HG03103 (cell line): ENCODE data around the gene SHC3.

Experiments used
- ATAC-seq: cut with Tn5 transposase; IDR thresholded peaks from one replicate; pipeline ENCODE4 v1.9.1; 2021; ENCODE audit warnings: low read depth; ENCODE audit not compliant: unreplicated experiment

Gene SHC3

DNA sequence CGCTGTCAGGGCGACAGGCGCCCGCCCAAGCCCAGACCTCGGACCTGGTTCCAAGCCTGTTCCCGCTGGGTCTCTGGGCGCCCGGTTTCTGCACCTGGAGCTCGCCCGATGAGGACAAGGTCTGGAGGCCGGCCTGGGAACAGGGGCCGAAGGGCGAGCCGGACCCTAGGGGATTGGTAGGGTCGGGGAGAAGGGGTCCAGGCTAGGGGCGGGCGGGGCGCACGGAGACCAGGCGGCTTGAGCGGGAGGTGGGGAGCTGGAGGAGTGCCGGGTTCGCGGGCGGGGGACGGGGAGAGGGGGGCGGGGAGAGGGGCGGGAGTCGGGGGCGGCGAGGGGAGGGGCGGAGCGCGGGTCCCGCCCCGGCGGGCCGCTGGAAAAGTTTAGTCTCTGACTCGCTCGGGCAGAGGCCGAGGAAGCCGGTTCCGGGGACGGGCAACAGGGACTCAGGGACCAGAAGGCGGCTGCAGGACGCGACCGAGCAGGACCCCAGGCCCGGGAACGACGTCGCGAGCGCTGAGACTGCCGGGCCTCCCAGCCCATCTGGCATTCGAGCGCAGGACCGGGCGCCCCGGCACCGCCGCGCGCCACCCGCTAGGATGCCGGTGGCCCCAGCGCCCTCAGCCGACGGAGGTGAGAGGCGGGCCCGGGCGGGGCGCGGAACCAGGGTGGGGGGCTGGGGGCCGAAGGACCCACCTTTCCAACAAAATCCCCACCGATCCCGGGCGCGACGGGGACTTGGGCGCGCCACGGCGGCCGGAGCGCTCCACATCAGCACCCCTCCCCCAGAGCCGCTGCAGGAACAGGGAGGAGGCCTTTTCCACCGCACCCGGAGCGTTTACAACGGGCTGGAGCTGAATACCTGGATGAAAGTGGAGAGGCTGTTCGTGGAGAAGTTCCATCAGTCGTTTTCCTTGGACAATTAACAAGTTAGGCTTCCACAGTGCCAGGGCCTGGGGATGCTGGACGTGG lies 187.3 kb downstream of the SHC3 start, which contains the start of gene S1PR3:
Gene S1PR3, plus strand, starts transcription at position 403 of the 969 bp plus-strand sequence. CDS start 9,733 bp downstream, outside the sequence.
- no peak for ATAC-seq

DNA sequence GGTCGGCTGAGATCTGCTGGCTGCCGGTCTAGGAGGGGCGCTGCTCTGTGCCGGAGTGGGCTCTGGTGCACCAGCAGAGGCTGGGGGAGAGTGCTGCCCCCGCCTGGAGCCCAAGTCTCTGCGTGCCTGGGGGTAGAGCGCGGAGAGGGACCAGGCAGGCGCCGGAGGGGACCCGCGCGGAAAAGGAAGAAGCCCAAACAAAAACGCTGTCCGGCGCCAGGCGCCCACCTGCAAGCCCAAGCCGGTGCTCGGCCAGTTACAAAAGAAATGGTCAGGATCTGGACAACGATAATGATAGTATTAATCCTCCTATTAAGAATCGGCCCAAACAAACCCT lies 187.9 kb downstream of the SHC3 start:
- ATAC-seq = no peak

DNA sequence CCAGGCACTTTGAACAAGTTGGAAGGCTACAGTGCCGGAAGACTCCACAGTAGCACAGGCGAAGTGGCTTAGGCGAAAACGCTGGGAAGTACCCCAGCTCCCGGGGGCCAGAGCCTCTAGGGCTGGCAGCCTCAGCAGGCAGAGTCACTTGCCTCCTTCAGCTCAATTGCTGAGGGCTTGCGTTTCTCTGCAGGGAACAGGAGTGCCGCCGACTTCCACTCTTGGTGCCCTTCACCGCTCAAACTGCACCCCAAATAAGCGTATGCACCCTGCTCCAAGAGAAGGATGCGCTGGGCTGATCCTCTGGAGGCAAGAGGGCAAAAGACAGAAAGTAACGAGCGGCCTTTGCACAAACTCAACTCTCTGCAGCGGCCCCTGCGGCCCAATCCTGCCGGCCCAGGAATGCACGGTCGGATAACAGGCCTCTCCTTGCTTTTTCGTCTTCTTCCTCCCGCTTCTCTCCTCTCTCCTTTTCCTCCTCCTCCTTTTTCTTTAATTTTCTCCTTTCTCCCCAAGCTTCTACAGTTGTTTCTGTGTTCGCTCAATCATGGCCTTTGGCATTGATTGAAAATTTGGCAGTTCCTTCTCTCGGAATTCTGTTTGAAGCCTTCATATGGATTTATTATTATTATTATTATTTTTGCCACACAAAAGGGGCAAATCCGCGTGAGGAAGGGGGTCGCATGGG lies 188.4 kb downstream of the SHC3 start:
- ATAC-seq = no peak

DNA sequence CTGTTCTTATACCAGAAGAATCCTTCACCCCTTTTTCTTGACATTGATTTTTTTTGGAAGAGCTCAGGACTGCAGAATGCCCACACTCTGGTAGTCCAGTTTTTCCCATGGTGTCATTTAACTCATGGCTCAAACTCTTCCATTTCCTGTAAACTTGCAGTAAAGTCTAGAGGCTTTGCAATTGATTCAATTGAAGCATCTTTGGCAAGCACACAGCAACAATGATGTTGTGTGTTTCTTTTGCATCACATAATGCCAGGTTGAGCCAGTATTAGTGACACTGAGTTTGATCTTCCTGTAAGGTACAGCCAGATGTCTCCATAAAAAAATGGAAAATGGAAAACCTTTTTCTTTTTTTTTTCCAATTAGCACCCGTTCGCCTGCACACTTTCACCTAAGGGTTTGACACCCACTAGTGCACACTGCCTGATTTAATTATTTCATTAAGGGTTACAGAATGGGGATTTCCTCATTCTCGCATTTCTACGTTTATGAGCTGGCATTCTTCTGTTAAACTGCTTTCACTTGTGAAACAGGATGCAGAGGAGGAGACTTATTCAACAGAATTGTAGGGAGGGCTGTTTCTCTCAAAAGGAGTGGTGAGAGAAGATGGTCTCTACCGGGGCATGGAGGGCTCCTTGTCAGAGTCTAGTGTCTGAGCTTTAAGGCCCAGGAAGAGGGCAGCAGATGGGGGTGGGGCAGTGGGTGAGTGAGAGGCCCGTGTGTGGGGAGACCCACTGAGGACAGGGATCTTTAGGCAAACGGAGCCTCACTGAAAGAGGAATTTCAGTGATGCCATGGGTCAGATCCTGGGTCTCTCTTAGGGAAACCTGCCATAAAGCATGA lies 189.6 kb downstream of the SHC3 start:
- ATAC-seq = no peak

DNA sequence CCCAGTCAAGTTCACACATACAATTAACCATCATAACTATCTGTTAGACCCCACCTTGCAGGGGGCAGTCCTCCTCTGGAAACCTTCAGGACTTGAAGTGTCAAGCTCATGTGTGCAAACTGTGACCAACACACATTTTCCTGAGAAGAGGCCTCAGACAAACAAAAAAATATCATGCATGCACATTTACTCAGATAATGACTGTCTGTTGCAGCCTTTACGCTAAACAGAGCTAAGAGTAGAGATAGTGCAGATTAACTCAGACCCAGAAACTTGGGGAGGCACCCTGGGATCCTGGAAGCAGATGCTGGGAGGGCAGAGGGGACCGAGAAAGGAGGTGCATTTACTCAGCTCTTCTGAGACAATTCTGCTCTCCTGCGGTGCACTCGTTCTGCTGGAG lies 191.0 kb downstream of the SHC3 start:
- no peak for ATAC-seq

DNA sequence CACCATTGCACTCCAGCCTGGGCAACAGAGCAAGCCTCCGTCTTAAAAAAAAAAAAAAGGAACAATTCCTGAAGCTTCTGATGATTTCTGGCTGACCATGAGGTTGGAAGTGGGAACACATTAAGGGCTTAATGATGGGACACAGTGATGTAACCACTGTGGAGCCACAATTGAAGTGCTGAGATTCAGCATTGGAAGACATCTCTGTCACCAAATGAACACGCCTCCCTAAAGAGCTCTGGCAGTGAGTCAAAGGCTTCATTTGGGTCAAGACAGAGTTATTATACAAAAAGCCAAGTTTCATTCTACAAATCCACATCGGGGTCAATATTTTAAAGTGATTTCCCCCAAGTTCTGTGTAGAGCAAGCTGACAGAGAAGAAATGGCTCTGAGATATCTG lies 191.8 kb downstream of the SHC3 start:
- no peak for ATAC-seq

DNA sequence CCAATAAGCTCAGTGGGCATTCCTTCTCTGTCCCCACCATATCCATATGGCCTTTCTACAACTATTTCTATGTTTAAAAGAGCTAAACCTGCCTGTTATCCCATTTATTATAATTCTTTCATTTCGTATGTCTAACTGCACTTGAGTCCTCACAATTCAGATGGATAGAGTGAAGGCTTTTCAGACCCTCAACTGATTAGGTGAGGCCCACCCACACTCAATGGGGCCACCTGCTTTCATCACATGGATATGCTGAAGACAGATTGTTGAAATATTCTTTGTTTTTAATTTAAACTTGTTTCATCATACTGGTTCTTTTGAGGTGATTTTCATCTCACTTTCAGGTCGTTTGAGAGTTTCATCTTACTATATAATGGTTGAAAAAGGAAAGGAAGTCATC lies 193.0 kb downstream of the SHC3 start:
- no peak for ATAC-seq

DNA sequence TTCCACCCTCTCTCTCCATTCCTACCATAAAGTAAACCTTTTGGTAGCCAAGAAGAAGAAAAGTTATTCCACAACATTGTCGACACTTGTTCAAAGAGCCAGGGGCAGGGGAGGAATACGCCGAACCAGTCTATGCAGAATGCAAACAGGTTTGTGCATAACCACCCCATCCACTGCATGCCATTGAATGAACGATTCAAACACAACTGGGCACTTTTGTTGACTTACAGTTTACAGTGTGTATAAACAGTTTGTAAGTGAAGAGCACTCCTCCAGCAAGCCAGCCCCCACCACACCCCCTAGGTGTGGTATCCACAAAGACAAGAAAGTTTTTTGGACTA lies 194.1 kb downstream of the SHC3 start:
- ATAC-seq = no peak

DNA sequence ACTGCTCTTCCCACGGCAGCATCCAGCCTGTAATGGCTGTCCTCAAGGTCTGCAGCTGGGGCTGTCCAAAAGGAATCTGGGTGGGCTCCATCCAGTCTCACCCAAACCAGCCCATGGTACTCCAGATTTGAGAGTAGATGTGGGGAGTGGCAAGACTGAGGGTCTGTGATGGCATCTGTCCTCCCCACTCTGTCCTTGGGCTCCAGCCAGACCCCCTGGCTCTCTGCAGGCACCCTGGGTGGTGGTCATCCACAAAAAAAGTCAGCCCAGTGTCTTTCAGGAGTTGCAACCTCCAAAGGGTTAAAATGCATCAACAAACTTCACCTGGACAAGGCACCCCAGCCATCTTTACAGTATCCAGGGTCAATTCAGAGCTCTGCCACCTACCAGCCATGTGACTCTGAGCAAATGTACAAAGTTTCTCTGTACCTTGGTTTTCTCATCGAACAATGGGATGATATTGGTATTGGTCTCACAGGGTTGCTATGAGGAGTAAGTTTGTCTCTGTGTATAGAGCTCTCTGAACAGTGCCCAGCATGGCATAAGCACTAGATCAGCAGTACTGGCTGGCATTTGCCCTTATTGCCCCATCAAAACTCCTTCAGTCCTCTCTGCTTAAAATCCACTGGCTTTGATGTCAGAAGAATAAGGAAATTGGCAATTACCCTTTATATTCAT lies 194.6 kb downstream of the SHC3 start:
- no peak for ATAC-seq

DNA sequence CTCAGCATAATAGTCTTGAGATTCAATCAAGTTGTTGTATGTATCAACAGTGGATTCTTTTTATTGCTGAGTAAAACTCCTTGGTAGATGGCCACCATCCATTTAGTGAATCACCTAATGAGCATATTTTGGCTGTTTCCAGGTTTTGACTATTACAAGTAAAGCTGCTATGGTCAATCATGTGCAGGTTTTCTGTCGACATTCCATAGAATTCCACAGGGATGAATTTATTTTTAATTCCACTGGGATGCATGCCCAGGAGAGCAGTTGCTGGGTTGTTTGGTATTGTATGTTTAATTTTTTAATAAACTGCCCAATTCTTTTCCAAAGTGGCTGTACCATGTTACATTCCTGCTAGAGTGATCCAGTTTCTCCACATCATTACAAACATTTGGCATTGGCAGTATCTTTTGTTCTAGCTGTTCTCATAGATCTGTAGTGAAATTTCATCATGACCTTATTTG lies 197.8 kb downstream of the SHC3 start:
- no peak for ATAC-seq

DNA sequence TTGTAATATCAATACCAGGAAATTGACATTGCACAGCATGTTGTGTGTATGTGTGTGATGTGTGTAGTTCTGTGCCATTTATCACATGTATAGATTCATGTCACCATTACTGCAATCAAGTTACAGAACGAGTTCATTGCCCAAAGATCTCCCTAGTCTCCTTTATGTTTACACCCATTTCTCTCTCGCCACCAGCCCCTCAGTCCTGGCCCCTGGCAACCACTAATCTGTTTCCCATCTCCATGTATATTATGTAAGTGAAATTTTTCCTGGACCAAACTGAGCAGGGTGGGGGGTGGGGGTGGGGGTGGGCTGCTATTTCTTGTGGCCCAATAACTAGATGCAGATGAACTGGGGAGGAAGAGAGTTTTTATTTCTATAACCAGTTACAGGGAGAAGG lies 198.8 kb downstream of the SHC3 start:
- ATAC-seq = no peak

DNA sequence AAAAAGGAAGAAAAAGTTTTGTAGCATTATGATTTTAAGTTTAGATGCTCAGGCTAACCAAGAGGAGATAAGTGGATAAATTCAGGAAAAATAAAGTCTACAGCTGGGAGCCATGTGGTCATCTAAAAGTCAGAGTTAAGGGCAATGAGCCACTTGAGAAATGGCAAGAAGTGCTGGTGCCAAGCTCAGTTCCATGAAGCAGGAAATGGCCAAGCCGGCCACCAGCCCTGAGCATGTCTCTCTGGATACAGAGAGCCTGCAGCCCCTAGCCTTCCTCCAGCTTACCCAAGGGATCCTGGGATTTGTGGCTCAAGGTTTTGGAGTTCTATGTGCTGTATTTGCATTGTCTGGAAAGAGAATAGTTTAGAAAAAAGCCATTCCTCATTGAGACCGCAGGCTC lies 199.6 kb downstream of the SHC3 start:
- no peak for ATAC-seq

DNA sequence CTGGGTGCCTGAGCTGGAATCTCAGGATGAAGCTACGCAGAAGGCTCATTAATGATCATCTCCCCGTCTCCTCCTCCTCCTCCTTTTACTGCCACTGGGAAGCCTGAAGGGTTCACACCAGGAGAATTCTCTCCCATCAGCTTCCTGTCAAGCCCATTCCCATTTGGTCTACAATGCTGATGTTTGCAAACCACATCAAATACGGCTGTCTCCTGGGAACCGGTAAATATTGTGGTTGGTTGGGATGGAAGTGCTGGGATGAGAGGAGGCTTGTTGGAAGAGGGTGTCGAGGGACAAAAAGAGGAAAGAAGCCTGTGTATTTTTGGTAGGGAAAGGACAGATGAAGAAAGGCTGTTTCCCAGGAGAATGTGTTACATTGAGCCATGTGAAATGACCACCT lies 200.6 kb downstream of the SHC3 start:
- ATAC-seq = no peak

DNA sequence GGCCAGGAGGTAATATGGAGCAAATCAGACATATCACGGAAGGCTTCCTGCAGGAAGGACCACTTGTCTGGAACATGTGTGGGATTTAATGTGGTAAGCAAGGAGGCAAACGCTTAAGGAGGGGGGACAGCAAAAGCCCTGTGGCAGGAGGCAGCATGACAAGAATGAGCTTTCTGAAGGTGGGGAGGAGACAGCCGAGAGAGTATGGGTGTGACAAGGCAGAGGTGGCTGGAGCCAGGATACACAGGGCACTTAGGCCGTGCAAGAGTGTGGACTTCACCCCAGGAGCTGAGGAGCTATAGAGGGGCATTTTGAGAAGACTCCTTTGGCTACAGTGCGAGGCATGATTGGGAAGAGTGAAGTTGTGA lies 201.7 kb downstream of the SHC3 start:
- ATAC-seq = no peak

DNA sequence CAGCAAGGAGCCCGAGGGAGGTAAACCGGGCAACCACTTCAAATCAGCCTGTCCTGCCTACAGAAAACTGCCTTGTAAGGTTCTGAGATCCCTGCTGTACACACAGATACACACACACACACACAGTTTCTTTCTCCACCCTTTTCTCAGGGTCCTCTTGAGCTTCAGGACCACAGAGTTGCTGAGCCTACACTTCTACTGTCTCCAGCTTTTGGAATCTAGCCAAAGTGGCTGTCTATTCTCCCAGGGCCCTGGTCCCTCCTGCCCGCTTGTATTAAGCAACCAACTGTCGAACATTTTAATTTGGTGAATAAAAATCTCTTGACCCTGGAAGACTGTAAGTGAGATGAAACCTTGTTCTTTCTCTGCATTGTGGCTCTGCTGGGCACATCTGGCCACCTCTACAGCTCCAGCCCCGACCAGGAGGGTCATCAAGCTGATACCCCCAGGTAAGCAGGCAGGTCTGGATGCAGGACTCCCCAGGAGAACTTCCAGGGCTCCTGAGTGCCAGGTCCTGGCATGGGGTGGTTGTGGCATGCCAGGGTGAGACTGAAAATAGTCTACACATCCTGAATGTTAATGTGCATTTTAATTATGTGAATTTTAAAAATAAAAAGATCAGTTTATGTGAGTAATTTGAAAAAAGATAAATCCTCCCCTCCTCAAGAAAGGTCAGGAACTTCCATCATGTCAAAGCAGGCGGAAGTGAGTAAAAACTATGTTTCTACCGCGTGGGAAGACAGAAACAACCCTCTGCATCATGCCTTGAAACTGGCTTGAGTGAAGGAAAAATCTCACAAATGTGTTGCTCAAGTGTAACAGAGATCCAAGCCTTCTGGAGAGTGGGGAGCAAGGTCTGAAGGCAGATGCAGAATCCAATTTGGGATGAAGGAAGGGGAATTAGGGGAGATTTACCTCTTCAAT lies 202.4 kb downstream of the SHC3 start:
- ATAC-seq = no peak

DNA sequence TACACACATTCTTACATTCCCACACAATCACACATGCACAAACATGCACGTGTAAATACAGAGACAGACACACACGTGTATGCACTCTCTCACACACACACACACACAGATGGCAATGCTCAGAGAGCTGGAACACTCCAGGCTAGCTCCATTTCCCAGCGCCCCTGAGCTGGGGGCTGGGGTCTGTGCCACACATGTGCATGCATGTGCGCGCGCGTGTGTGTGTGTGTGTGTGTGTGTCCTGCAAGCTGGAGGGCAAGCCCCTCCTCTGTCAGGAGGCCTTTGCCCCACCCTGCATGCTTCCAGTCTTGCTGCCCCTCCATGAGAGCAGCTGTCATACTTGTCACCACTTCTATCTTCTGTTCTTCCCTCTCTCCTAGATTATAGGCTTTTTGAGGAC lies 204.0 kb downstream of the SHC3 start:
- ATAC-seq = no peak

DNA sequence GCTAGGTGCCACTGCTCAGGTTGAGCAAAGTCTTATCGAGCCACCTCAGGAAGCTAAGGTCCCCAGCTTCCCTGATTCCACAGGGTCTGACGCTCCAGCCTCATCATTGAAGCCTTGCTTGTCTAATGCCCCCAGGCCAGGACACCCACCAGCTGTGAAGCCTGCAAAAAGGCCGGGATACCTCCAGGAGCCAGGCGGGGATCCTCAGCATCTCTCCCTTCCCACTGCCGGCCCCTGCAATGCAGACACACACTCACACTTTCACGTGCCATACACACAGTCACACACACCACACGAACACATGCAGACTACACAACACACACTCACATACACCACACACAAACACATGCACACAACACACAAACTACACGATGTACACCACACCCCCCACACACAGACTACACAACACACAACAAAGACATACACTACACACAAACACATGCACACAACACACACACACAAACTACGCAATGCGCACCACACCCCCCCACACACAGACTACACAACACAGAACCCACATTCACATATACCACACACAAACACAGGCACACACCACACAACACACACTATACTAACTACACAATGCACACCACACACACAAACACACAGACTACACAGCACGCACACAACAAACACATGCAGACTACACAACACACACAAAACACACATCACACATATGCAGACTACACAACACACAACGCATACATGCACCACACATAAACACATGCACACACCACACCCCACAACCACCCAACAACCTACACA lies 205.2 kb downstream of the SHC3 start:
- no peak for ATAC-seq

DNA sequence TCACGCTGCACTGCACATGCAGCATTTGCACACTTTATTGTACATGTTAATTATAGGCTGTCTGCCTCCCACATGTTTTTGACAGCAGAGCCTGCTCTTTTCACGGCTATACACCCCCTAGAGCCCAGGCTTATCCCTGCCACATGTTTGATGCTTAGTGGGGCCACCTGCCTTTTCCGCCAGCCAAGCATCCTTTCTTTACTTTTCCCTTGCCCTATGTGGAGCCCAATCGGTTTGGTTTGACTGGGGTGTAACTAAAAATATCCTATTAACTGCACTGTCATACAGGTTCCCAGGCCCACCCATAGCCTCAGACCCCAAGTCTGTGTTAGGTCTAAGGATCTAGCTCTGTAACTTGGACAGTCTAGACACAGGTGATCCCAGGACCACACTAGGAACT lies 206.2 kb downstream of the SHC3 start:
- ATAC-seq = no peak
